Measurements from ENCODE around the gene ZFYVE16.
"Not testable (repeated sequence)": the region's sequence is repeated elsewhere in the genome, so short reads cannot be mapped to it uniquely, and the experiment has no call there.

ZFYVE16 gene

DNA sequence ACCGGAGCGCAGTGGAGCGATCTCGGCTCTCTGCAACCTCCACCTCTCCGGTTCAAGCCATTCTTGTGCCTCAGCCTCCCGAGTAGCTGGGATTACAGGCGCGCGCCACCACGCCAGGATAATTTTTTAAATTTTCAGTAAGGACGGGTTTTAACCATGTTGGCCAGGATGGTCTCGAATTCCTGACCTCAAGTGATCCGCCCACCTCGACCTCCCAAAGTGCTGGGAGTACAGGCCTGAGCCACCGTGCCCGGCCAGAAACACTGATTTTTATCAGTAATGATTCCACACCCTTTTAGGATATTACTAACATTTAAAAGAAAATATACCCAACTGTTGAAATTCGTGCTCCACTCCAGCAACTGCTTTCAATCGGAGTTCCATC is 79.6 kb downstream of the ZFYVE16 start:
- H3K4me3 ChIP-seq (ENCODE audit: low read length), result peak overlapping the region; percentile 75
- DNase-seq (ENCODE audit: low read depth), result no peak
- TF ChIP-seq, protein P1, sequence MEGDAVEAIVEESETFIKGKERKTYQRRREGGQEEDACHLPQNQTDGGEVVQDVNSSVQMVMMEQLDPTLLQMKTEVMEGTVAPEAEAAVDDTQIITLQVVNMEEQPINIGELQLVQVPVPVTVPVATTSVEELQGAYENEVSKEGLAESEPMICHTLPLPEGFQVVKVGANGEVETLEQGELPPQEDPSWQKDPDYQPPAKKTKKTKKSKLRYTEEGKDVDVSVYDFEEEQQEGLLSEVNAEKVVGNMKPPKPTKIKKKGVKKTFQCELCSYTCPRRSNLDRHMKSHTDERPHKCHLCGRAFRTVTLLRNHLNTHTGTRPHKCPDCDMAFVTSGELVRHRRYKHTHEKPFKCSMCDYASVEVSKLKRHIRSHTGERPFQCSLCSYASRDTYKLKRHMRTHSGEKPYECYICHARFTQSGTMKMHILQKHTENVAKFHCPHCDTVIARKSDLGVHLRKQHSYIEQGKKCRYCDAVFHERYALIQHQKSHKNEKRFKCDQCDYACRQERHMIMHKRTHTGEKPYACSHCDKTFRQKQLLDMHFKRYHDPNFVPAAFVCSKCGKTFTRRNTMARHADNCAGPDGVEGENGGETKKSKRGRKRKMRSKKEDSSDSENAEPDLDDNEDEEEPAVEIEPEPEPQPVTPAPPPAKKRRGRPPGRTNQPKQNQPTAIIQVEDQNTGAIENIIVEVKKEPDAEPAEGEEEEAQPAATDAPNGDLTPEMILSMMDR (IDR thresholded peaks at IDR 0.05; ENCODE audit: insufficient read depth, low read depth, low read length, missing control alignments), result no peak

DNA sequence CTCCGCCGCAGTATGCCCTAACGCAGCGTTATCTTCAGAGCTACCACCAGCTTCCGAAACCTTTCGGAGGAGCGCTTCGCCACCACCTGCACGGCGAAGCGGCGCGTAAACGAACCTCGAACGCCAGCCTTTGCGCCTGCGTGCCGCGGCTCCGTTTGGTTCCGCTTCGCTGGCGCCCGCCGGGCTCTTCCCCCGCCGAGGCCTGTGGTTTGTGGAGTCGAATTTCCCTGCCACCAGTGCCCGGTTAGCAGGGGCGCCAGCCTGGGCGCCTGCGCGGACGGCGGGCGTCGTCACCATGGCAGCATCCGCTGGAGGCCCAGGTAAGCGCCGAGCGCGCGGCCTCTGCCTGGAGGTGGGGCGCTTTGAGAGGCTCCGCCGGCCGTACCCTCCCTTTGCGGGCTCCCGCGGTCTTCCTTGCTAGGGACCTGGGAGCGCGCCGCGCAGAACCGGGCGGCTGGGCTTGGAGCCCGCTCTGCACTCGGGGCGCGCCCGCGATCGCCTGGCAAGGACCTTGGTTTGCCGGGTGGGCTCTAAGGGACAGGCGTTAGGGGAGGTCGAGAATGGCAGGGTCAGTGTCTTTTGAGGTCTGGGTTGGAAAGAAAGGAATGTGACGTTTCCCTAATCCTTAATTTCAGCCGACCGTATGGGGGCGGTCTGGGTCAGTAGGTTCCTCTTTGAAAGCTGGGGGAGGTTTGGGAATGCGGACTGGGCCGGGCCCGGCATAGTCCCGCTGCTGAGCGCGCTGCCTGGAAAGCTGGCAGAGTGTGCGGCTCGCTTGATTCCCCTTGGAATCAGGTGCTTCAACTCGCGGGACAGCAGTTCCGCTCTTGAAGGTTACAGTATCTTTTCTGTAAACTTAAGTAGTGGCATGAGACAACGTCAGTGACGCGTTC is 80.2 kb downstream of the ZFYVE16 start, which contains the start of gene FAM151B:
Gene FAM151B, plus strand, starts transcription at position 272 of the 893 bp plus-strand sequence. Its CDS starts 24 bp downstream, at position 296.
- peak within 1 kb of the TSS; percentile 75 for H3K4me3 ChIP-seq (ENCODE audit: low read length)
- TF ChIP-seq, protein P1 (IDR thresholded peaks at IDR 0.05; ENCODE audit: insufficient read depth, low read depth, low read length, missing control alignments), result no peak
- peak; percentile 99 for DNase-seq (ENCODE audit: low read depth)

DNA sequence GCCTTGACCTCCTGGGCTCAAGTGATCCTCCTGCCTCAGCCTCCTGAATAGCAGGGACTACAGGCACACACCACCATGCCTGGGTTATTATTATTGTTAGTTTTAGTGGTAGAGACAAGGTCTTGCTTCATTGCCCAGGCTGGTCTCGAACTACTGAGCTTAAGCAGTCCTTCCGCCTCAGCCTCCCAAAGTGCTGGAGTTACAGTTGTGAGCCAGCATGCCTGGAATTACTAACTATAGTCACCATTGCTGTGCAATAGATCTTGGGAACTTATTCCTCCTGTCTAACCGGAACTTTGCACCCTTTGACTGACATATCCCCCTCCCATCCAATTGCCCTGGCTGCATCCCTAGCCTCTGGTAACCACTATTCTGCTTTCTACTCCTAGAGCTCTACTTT is 83.4 kb downstream of the ZFYVE16 start:
- TF ChIP-seq, protein P1 (IDR thresholded peaks at IDR 0.05; ENCODE audit: insufficient read depth, low read depth, low read length, missing control alignments), result no peak
- no peak overlapping the region for H3K4me3 ChIP-seq (ENCODE audit: low read length)
- no peak for DNase-seq (ENCODE audit: low read depth)

DNA sequence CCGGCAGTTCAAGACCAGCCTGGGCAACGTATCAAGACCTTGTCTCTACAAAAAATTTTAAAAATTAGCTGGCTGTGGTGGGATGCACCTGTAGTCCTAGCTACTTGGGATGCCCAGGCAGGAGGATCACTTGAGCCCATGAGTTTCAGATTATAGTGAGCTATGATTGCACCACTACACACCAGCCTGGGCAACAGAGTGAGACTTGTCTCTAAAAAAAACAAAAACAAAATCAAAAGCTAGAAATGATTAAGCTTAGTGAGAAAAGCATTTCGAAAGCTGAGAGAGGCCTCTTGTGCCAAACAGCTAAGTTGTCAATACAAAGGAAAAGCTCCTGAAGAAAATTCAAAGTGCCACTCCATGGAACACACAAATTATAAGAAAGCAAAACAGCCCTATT is 84.9 kb downstream of the ZFYVE16 start:
- no peak overlapping the region for H3K4me3 ChIP-seq (ENCODE audit: low read length)
- TF ChIP-seq, protein P1 (IDR thresholded peaks at IDR 0.05; ENCODE audit: insufficient read depth, low read depth, low read length, missing control alignments), result no peak
- DNase-seq (ENCODE audit: low read depth), result peak; percentile 54

DNA sequence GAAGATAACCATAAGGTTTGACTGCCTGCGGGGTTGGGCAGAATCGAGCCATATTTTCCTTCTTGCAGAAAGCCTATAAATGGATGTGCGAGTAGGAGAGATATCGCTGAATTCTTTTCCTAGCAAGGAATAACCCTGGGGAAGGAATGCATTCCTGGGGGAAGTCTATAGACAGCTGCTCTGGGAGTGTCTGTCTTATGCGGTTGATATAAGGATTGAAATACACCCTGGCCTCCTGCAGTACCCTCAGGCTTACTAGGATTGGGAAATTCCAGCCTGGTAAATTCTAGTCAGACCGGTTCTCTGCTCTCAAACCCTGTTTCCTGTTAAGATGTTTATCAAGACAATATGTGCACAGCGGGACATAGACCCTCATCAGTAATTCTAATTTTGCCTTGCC is 85.6 kb downstream of the ZFYVE16 start:
- not testable (repeated sequence) for H3K4me3 ChIP-seq (ENCODE audit: low read length)
- DNase-seq (ENCODE audit: low read depth), result peak; percentile 82

DNA sequence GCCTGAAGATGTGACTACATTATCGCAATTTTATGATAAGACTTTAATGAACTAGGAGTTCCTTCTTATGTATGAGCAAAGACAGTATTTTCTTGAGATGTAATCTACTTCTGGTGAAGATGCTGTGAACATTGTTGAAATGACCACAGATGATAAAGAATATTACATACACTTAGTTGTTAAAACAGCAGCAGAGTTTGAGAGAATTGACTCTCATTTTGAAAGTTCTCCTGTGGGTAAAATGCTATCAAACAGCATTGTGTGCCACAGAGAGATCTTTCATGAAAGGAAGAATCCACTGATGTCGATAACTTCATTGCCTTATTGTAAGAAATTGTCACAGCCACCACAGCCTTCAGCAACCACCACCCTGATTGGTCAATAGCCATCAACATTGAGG is 88.0 kb downstream of the ZFYVE16 start:
- no peak overlapping the region for H3K4me3 ChIP-seq (ENCODE audit: low read length)
- TF ChIP-seq, protein P1 (IDR thresholded peaks at IDR 0.05; ENCODE audit: insufficient read depth, low read depth, low read length, missing control alignments), result no peak
- DNase-seq (ENCODE audit: low read depth), result no peak

DNA sequence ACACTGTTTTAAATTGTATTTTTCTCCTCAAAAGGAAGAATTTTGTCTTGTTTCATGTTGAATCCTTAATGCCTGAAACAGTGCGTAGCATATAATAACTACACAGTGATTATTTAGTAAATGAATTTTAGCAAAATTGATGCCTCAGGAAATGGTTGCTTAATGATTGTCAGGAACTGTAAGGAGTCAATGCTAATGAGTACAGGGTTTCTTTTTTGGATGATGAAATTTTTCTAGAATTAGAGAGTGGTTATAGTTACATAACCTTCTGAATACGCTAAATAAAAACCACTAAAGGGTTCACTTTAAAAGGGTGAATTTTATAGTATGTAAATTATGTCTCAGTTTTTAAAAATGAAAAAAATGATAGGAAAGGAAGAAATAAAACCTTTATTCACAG is 94.9 kb downstream of the ZFYVE16 start:
- no peak for DNase-seq (ENCODE audit: low read depth)
- H3K4me3 ChIP-seq (ENCODE audit: low read length), result no peak overlapping the region
- TF ChIP-seq, protein P1 (IDR thresholded peaks at IDR 0.05; ENCODE audit: insufficient read depth, low read depth, low read length, missing control alignments), result no peak

All from epithelial cell of esophagus (primary cell).